Measurements from ENCODE around the gene BCAR3.

BCAR3 gene

DNA sequence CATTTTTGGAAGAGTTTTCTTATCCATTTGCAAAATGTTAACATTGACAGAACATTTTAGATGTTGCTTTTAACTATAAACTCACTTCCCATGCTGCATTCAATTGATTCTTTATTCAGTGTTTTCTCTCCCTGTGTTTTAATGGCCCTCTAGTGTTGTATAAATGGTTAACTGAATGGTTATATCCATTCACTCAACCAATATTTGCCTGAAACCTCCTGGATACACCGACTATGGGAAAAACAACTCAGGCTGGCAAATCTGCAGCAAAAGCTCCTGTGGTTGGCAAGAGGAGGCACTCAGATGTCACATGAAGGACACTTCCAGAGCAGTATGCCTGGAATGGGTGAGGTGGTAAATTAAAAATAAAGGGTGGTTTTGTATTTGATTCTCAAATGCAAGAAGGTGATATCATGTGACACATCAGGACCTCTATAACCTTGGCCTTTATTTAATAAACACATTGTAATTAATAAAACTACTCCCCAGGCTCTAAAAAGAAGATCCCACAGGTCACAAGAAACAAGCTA is 107.6 kb downstream of the BCAR3 start:
- no peak for DNase-seq

GRCh38 chr1:93571623-93572310 is 109.9 kb downstream of the BCAR3 start:
- no peak for DNase-seq

- no peak for DNase-seq
Measured at GRCh38 chr1:93569489-93569888, 112.1 kb downstream of the BCAR3 start.

DNA sequence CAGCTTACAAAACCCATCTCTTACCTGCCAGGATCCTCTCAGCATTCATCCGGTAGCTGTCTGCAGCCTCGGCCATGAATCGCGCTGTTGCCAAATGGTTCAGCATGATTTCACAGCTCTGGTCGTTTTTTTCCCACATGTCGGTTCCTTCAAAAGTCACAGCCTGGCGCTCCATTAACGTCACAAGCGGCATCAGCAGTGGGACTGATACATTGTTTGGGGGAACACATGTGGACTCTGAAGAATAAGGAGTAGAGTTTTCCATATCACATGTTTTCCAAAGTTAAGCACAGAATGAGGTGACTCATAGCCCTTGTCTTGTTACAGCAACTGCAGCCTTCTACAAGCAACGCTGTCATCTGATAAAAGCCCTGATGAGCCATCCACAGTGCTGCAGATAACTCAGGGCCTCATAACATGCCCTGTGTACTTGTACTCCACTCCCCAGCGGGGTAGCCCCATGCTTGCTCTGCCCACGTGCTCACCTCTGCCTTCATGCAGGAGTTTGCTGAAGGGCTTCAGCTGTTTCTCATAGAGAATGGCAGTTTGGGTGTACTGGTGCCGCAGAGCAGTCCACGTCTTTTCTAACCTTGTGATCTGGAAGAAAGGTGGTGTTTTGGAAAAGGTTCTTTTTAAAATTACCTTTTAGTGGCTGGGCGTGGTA is 114.2 kb downstream of the BCAR3 start:
- DNase-seq: peak; percentile 89

GRCh38 chr1:93566227-93566626 is 115.4 kb downstream of the BCAR3 start:
- no peak for DNase-seq

DNA sequence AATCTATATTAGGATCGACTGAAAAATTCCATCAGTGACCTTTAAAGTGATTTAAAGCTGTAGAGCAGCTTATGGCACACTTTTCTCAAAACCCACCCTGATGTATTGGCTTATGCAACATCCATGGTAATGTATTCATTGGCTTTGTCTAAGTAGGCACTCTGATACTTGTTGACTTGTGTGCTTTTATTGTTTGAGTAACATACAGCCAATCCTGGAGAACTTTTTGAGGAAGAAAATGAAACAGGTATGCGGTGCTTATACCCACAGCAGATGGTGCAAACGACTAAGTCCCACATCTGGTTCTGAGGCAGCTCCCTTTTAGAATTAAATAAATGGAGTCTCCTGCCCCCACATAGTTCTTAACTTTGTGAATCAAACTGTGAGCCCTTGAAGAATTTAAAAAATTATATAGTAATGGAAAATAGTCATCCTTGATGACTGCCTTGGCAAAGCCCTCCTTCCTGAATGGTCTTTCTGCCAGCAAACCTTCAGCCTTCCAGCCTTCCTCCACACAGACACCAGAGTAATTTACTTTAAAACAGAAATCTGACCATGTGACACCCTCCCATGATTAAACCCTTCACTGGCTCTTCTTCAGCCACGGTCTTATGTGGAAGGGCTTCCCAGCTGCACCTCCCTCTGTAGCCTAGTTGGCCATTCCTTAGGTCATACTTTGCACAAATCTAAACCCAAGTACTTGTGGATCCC is 116.0 kb downstream of the BCAR3 start:
- no peak for DNase-seq

DNA sequence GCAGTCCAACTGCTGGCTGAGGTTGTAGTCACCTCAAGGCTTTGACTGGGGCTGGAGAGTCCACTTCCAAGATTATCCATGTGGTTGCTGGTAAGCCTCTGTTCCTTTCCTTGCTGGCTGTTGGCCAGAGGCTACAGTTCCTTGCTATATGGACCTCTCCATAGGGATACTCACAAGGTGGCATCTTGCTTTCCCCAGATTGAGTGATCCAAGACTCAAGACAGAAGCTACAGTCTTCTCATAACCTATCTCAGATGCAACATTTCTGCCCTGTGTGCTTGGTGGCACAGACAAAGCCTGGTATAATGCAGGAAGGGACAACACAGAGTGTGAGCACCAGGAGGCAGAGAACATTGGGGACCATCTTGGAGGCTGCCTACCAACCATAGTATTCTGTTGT is 121.9 kb downstream of the BCAR3 start:
- DNase-seq: no peak

DNA sequence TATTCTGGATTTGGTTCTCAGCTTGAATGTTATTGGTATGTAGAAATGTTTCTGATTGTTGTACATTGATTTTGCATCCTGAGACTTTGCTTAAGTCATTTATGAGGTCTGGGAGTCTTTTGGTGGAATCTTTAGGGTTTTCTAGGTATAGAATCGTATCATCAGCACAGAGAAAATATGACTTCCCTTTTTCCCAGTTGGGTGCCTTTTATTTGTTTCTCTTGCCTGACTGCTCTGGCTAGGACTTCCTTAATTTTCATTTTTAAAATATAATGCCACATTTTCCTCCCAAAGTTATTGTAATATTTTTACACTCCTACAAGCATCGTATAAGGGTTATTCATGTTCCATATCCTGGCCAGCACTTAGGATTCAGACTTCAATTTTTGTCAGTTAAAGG is 122.6 kb downstream of the BCAR3 start:
- DNase-seq: peak; percentile 35

DNA sequence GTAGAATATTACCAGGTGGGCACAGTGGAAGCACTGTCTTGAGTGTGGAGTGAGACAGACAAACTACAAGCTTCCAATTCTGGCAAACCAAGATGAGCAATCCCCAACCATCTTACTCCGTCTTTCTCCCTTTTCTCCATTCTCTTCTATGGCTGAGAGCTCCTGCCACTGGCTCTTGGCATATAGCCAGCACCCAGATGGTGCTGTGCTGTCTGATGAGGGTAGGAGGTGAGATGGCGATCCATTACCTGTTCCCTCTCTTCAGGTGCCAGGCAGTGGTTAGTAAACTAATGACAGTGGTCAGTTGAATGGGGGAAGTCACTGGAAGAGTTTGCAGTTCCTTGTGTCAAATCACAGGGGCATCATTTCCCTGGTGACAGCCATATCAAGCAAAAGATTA is 125.3 kb downstream of the BCAR3 start:
- DNase-seq: no peak

GRCh38 chr1:93554883-93555872 is 126.5 kb downstream of the BCAR3 start:
- peak; percentile 83 for DNase-seq

- DNase-seq: peak; percentile 38
Measured at GRCh38 chr1:93553886-93554490, 127.6 kb downstream of the BCAR3 start.

DNA sequence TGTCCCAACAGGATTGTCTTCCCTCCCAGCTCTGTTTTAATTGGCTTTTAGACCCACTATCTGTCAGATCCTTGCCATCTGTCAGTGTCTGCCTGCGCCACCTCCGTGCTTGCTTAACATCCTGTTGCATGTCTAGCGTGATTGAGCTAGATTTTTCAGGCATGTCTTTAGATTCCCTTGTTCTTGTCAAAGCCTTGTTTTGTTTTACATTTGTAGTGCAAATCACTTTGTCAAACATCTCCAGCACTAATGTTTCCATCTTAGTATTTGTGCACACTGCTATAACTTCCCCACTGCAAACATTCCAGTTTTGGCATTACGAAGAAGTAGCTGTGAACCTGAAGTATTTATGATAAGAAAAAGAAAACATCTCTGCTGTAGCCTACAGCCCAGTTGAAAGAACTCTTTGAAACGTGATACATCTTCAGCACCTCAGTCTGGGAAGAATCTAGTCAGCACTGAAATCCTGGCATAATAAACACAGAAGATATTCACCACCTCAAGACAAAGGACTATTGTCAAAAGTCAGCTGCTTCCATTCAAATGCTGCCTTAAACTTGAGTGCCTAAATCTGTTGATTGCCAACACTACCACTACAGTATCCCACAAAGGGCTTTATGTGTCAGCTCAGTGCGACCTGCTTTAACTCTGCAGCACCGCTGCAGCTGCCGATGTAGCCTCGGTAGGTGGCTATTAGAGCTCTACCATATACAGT is 128.7 kb downstream of the BCAR3 start:
- peak; percentile 85 for DNase-seq

DNA sequence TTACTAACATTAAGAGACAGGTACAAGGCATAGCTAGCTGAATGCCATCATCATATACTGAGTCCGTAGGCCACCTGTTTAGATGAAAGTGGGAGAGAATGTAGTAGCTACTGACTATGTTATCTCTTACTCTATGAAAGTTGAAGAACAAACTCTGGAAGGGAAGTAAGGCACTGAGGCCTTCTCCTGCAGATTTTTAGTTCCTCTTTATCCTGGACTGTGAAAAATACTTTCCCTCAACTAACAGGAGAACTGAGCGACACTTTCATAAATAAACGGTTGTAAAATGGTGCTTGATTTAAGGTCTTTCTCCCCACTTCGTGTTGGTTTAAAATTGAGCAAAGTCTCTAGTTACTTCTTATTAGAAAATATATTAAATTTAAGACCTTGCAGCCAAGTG is 131.8 kb downstream of the BCAR3 start:
- peak; percentile 47 for DNase-seq

- no peak for DNase-seq
Measured at GRCh38 chr1:93549131-93549530, 132.5 kb downstream of the BCAR3 start.

- DNase-seq: no peak
Measured at GRCh38 chr1:93546162-93546863, 135.3 kb downstream of the BCAR3 start.

- no peak for DNase-seq
Measured at GRCh38 chr1:93542398-93542797, 139.2 kb downstream of the BCAR3 start.

- peak; percentile 37 for DNase-seq
Measured at GRCh38 chr1:93541045-93541444, 140.6 kb downstream of the BCAR3 start.

DNA sequence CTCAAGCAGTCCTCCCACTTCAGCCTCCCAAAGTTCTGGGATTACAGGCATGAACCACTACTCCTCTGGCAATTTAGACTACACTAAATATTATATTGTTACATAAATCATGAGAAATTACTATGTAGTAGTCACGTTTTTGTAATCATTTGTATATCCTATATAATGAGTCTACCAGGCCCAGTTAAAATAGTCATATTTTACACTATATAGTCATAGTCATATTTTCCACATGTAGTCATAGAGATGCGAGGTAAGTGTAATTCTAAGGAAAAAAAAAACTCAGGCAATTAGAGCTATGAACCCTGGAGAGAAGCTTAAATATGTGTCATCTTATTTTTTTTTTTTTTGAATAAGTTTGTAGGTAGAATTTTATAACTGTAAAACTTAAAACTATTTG is 143.7 kb downstream of the BCAR3 start:
- no peak for DNase-seq

- DNase-seq: no peak
Measured at GRCh38 chr1:93537396-93537795, 144.2 kb downstream of the BCAR3 start.

DNA sequence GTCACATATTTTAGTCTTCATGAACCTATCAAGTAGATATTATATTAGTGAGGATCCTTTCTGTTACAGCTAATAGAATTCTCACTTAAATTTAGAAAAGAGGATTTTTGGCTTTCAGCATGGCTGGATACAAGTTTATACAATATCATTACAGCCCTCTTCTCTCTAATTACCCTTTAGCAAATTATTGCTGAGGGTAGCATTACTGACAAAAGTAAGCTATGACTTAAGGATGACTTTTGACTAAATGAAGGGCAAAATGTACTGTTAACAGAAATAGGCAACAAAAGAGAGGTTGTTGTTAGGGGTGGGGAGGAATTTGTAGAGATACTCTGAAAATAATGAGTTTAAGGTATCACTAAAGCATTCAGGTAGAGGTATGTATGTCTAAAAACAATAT is 148.0 kb downstream of the BCAR3 start:
- no peak for DNase-seq
